PC-9 (cell line): ENCODE data around the gene CACYBP. TPM values are rescaled to one million over a fixed set of nuclear protein-coding genes. Genes with fewer than 3 reads are reported as not detected.

Source experiments
- BruUV-seq: library from RNA; stranded (reverse); fragments of 400-500 nt; replicated peaks from 2 replicates; lab custom pipeline; 2021; lab: Mats Ljungman, UMichigan
- CTCF ChIA-PET: fragments of 300-600 bp; sonication (Branson Sonifier 250); formaldehyde crosslinking; loops from one replicate; lab custom pipeline; 2022; ENCODE audit warnings: antibody characterized with exemption; lab: Charles Lee
- POLR2A ChIA-PET: fragments of 300-600 bp; sonication (Branson Sonifier 250); formaldehyde crosslinking; loops from one replicate; lab custom pipeline; 2022; ENCODE audit warnings: antibody characterized with exemption; ENCODE audit not compliant: unreplicated experiment; lab: Charles Lee
- DNase-seq, 2 experiments: peaks; one replicate each; pipeline versions ENCODE4 v3.0.0 to v3.0.0-alpha.2; 2015 to 2022; ENCODE audit warnings: mixed read lengths in 1 of 2
- H2AFZ ChIP-seq: fragments of 200-600 bp; sonication (generic); 2 replicates; pipeline ENCODE4 v1.8.1; 2017; ENCODE audit warnings: antibody characterized with exemption
- H3F3A ChIP-seq: fragments of 200-600 bp; sonication (generic); 2 replicates; pipeline ENCODE4 v1.8.1; 2017; ENCODE audit warnings: antibody characterized with exemption, mild to moderate bottlenecking, low read depth; ENCODE audit not compliant: insufficient read depth
- H3K27ac ChIP-seq: fragments of 200-600 bp; sonication (generic); 2 replicates; pipeline ENCODE4 v1.6.1; 2016; ENCODE audit warnings: mixed run types
- H3K27me3 ChIP-seq: fragments of 200-600 bp; sonication (generic); 2 replicates; pipeline ENCODE4 v1.6.1; 2016; ENCODE audit warnings: low read depth, mixed run types; ENCODE audit not compliant: insufficient read depth
- H3K36me3 ChIP-seq: fragments of 200-600 bp; sonication (generic); 2 replicates; pipeline ENCODE4 v1.6.1; 2016; ENCODE audit warnings: low read depth, mixed run types
- H3K4me1 ChIP-seq: fragments of 200-600 bp; sonication (generic); replicated peaks from 2 replicates; pipeline ENCODE4 v1.6.1; 2016; ENCODE audit warnings: mixed run types; ENCODE audit not compliant: insufficient read depth
- H3K4me2 ChIP-seq: fragments of 200-600 bp; sonication (generic); 2 replicates; pipeline ENCODE4 v1.6.1; 2017; ENCODE audit warnings: mixed run types
- H3K4me3 ChIP-seq: fragments of 200-600 bp; sonication (generic); 2 replicates; pipeline ENCODE4 v1.6.1; 2016; ENCODE audit warnings: mixed run types
- H3K79me2 ChIP-seq: fragments of 200-600 bp; sonication (generic); 2 replicates; pipeline ENCODE4 v1.6.1; 2017; ENCODE audit warnings: low read depth, mixed run types
- H3K9me2 ChIP-seq: fragments of 200-600 bp; sonication (generic); 2 replicates; pipeline ENCODE4 v1.8.1; 2017; ENCODE audit warnings: mild to moderate bottlenecking; ENCODE audit not compliant: insufficient read depth
- H3K9me3 ChIP-seq: fragments of 200-600 bp; sonication (generic); 2 replicates; pipeline ENCODE4 v1.8.1; 2016; ENCODE audit warnings: low read depth; ENCODE audit not compliant: insufficient read depth
- H4K20me1 ChIP-seq: fragments of 200-600 bp; sonication (generic); 2 replicates; pipeline ENCODE4 v1.8.1; 2017; ENCODE audit not compliant: insufficient read depth
- EZH2 ChIP-seq: fragments of 200-600 bp; sonication (generic); IDR thresholded peaks from 2 replicates; pipeline ENCODE4 v1.8.0; 2017; ENCODE audit warnings: antibody characterized with exemption, low read depth
- intact Hi-C: fragments of 100-400 bp; cut with micrococcal nuclease; formaldehyde crosslinking; loops from one replicate; pipeline ENCODE4 v1.10.0; 2022; ENCODE audit not compliant: unreplicated experiment
- total RNA-seq: library from RNA; stranded (reverse); gene quantifications from 2 replicates; pipeline ENCODE4 v1.2.3, GENCODE V29; 2021
- TF ChIP-seq, protein P1 (sequence below): fragments of 200-600 bp; sonication (generic); conservative IDR thresholded peaks from 2 replicates; pipeline ENCODE4 v1.6.1; 2017; ENCODE audit warnings: mixed run types, antibody characterized with exemption, mild to moderate bottlenecking, moderate library complexity

Gene CACYBP
- total RNA-seq, 1 experiment from 2014 or later, result 156 TPM

DNA sequence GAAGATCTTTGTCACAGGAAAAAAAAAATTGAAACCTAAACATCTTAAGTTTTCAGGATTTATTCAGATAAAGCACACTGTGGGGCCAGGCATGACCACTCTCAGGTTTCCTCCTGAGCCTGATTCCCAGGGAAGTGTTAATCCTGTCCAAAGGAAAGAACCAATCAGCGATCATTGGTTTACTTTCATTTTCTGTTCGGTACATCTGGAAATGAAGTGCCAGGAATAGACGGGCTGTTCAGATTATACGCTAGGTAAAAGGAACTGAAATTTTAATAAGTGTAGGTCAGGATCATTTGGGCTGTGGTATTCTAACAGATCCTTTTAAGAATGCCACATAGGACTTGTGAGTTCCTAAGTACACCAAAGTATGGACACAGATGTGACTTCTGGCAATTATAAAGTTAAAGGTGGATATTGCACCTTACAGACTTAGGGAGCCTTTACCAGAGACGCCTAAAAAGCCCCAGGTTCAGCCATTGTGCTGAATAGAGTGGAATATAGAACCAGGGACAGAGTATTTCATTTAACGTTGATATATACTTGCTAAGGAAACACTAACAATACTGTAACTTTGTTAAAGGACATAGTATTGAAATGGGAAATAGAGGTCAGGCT is 9.3 kb upstream of the CACYBP start:
- H4K20me1 ChIP-seq, result no peaks in the 10 kb centered on the region
- H3F3A ChIP-seq, result no peaks in the 10 kb centered on the region
- H3K79me2 ChIP-seq, result no peaks in the 10 kb centered on the region
- H2AFZ ChIP-seq, result no peak overlapping the region
- H3K9me3 ChIP-seq, result no peaks in the 10 kb centered on the region
- no peak overlapping the region for H3K27ac ChIP-seq
- BruUV-seq, result no TSS peak
- ChIA-PET CTCF (no interaction called here), POLR2A (no interaction called here)
- TF ChIP-seq, protein P1, sequence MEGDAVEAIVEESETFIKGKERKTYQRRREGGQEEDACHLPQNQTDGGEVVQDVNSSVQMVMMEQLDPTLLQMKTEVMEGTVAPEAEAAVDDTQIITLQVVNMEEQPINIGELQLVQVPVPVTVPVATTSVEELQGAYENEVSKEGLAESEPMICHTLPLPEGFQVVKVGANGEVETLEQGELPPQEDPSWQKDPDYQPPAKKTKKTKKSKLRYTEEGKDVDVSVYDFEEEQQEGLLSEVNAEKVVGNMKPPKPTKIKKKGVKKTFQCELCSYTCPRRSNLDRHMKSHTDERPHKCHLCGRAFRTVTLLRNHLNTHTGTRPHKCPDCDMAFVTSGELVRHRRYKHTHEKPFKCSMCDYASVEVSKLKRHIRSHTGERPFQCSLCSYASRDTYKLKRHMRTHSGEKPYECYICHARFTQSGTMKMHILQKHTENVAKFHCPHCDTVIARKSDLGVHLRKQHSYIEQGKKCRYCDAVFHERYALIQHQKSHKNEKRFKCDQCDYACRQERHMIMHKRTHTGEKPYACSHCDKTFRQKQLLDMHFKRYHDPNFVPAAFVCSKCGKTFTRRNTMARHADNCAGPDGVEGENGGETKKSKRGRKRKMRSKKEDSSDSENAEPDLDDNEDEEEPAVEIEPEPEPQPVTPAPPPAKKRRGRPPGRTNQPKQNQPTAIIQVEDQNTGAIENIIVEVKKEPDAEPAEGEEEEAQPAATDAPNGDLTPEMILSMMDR, result no peak
- no peak for TF ChIP-seq EZH2
- no peaks in the 10 kb centered on the region for H3K36me3 ChIP-seq
- no peaks in the 10 kb centered on the region for H3K4me1 ChIP-seq
- peak overlapping the region; percentile 50 for H3K4me2 ChIP-seq
- peak overlapping the region; percentile 12; the same call in 1 of the 2 replicates for H3K4me3 ChIP-seq
- no peaks in the 10 kb centered on the region for H3K27me3 ChIP-seq
- intact Hi-C loops, result no loop called here
- no peak for DNase-seq
- no peaks in the 10 kb centered on the region for H3K9me2 ChIP-seq

DNA sequence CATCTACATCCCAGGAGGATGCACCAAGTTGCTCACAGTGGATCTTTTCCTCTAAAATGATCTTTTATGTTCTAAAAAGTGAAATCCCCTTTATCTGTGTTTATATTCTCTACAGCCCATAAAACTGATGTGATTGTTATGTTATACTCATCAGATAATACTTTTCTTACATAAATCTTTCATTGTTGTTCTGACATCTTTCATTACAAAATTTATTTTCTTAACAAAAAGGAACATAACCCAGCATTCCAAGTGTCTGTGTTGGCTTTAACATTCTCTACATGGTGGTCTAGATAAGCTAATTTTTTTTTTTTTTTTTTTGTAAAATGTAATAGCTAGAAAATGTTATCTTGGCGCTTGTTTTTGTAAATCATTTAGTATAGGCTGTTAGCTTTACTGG is 8.3 kb upstream of the CACYBP start:
- H3K36me3 ChIP-seq, result no peaks in the 10 kb centered on the region
- H3K27ac ChIP-seq, result no peak overlapping the region
- intact Hi-C loops, result no loop called here
- ChIA-PET CTCF (interaction anchor here (0.6 kb wide), 1 partner anchor 117 kb away, joined by 13 read pairs; no protein-coding TSS in a partner anchor), POLR2A (no interaction called here)
- no peak overlapping the region for H3K4me2 ChIP-seq
- no TSS peak for BruUV-seq
- TF ChIP-seq, protein P1, result no peak
- TF ChIP-seq EZH2, result no peak
- no peaks in the 10 kb centered on the region for H3F3A ChIP-seq
- H3K79me2 ChIP-seq, result no peaks in the 10 kb centered on the region
- no peaks in the 10 kb centered on the region for H3K27me3 ChIP-seq
- H3K9me2 ChIP-seq, result no peaks in the 10 kb centered on the region
- no peak overlapping the region for H2AFZ ChIP-seq
- H3K9me3 ChIP-seq, result no peaks in the 10 kb centered on the region
- H4K20me1 ChIP-seq, result no peaks in the 10 kb centered on the region
- H3K4me1 ChIP-seq, result peaks cover 4% of the 10 kb centered on the region
- no peak overlapping the region for H3K4me3 ChIP-seq
- no peak for DNase-seq

DNA sequence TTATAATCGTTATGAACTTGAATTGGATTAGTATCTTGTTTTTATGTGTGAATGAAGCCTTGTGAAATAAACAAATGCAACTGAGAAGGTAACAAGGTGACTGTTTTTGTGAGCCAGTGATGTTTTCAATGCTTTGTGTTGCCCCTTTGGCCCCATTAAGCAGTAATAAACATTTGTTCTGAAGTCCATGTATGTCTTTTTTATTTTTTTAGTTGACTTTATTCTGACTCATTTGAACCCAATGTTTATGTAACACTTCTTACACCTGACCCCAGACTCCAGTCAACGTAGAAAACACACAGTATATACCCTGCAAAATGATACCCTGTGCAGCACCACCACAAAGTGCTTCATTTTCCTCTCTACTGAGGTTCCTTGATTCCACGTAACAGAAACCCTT is 4.6 kb upstream of the CACYBP start:
- Histone ChIP-seq H3K4me1 (peaks cover 22% of the 10 kb centered on the region), H3K27ac (no peak overlapping the region), H3K79me2 (peaks cover 9% of the 10 kb centered on the region), H4K20me1 (no peaks in the 10 kb centered on the region), H3K9me2 (no peaks in the 10 kb centered on the region), H2AFZ (no peak overlapping the region), H3K4me3 (no peak overlapping the region), H3K9me3 (no peaks in the 10 kb centered on the region), H3K4me2 (no peak overlapping the region), H3K36me3 (no peaks in the 10 kb centered on the region), H3F3A (peaks cover 5% of the 10 kb centered on the region; the same call in 1 of the 2 replicates), H3K27me3 (no peaks in the 10 kb centered on the region)
- ChIA-PET POLR2A (interaction anchor here (0.6 kb wide), 1 partner anchor 15 kb away, joined by 5 read pairs; no protein-coding TSS in a partner anchor), CTCF (no interaction called here)
- BruUV-seq, result no TSS peak
- intact Hi-C loops, result loop anchor here (5.0 kb wide), 1 partner anchor 733 kb away; no protein-coding TSS in a partner anchor
- TF ChIP-seq EZH2, result no peak
- TF ChIP-seq, protein P1, result no peak
- no peak for DNase-seq
